HG03575 (cell line): Measurements from ENCODE around the gene IBA57.

Experiments used
- ATAC-seq: cut with Tn5 transposase; IDR thresholded peaks from one replicate; pipeline ENCODE4 v1.9.1; 2021; ENCODE audit not compliant: unreplicated experiment, insufficient number of reproducible peaks, low FRiP score; ENCODE audit errors: extremely low read depth

IBA57 gene

DNA sequence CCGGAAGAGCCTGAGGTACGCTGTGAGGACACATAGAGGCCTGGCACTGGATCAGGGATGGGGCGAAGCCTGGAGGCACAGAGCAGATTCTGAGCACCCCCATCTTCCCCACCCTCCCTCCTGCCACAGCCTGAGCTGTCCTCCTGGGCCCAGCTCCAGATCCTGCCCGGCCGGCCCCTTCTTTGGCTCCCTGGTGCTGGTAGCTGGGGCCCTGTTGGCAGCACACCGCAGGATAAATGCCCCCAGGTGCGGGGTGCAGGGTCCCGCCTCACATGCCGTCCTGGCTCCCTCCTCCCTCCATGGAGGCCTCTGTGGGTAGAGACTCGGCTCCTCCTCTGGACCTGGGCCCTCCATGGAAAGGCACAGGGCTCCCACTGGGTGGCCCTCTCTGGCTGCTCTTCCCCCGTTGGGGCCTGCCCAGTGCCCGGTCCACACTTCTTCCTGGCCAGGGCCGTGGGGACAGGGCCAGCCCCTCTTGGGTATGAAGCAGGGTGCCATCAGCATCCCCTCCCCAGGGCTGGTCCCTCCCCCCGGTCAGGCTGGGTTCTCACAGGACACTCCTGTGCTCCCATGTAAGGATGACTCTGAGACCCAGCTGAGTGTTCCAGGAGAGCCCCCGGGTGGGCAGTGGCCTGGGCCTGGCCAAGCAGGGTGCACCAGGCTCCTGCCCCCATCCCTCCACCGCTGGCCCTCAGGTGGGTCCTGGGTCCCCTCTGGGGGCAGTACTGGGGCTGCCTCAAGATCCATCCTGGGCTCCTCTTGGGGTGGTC, 41.2 kb downstream of the IBA57 start:
- ATAC-seq = no peak

DNA sequence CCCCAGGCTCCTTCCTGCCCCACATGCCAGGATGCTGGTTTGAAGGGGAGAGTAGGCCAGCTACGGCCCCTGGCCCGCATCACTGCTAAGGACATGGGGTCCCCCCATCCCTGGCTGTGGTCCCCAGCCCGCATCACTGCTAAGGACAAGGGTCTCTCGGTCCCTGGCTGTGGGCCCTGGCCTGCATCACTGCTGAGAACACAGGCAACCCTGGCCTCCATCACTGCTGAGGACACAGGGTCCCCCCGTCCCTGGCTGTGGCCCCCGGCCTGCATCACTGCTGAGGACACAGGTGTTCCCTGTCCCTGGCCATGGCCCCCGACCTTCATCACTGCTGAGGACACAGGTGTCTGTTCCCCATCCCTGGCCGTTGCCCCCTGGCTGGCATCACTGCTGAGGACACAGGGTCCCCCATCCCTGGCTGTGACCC, 41.8 kb downstream of the IBA57 start:
- no peak for ATAC-seq

DNA sequence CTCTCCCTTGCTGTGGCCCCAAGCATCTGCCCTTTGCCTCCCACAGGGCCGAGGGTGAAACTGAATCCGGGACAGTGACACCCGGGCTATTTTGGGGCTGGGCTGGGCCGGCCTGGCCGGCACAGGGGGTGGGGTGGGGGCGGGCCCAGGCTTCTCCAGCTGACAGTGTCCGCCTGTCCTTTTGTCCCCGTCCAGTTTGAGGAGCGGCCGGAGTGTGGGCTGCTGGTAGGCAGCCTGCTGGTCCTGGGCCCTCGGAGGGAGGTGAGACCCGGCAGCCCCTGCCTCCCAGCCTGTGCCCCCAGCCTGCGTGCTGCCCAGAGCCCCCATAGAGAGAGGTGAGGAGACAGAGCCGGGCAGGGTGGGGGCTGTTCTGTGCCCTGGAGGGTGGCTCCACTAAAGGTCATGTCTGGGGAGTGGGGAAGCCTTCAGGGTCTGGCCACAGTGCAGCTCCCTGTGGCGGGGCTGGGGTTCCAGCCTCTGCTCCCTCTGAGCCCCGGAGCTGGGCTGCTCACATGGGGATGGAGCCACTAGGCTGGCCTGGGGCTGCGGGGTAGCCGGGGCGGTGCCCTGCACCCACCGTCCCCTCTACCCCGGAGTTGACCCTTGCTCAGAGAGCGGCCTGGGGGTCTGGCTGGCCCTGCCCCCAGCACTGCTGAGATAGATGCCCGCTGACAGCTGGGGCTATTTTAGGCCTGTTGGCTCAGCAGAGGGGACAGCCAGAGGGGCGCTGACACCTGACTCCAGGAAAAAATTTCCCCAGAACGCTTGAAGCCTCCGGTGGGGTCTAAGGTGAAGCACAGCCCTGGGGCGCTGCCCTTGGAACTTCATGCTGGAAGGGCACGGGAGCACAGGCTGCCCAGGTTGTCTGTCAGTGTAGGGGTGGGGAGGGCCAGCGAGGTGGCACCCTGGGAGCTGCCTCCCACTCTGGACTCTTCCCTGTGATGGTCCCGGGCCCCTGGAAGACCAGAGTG, 42.5 kb downstream of the IBA57 start, which contains the start of gene OBSCN:
Gene OBSCN (plus strand): TSS at position 194 of the 971 bp plus-strand sequence. CDS start 3,740 bp downstream, outside the sequence.
- ATAC-seq = no peak

DNA sequence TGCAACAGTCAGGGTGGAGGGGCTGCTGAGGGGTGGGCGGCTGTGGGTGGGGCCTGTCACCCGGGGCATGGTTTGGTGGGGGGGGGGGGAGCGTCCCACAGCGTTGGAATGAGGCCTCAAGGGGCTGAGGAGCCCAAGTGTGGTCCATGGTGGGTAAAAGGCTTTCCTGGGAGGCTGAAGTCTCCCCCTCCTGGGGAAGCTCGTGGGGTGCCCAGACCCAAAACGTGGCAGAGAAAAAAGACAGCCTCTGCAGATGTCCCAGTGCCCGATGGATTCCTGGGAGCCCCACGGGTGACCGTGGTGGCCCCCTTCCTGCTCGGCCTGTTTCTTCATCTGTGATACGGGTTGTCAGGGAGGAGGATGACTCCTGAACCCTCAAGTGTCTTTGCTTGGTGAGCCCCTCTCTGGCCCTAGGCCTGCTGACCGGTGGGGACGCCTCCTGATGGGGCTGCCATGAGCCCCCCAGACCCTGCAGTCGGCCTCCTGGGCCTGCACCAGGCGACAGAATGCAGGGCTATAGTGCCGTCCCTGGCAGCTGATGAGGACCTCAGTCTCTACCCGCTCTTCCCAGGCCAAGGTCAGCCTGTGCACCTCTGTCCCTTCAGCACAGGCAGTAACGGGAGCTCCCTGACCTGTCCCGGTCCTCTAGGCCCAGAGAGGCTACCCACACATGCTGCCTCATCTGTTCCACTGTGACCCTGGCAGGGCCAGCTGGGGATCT, 43.4 kb downstream of the IBA57 start:
- ATAC-seq = no peak

DNA sequence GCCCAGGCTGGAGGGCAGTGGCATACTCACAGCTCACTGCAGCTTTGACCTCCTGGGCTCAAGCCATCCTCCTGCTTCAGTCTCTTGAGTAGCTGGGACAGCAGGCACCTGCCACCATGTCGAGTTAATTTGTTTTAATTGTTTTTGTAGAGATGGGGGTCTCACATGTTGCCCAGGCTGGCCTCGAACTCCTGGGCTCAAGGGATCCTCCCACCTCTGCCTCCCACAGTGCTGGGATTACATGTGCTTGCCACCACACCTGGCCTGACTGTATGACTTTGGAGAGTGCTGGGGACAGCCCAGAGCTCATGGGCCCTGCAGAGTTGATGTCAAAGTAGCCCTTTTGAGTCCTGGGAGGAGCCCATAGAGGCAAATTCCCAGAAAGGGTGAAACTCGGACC, 44.1 kb downstream of the IBA57 start:
- ATAC-seq = no peak

DNA sequence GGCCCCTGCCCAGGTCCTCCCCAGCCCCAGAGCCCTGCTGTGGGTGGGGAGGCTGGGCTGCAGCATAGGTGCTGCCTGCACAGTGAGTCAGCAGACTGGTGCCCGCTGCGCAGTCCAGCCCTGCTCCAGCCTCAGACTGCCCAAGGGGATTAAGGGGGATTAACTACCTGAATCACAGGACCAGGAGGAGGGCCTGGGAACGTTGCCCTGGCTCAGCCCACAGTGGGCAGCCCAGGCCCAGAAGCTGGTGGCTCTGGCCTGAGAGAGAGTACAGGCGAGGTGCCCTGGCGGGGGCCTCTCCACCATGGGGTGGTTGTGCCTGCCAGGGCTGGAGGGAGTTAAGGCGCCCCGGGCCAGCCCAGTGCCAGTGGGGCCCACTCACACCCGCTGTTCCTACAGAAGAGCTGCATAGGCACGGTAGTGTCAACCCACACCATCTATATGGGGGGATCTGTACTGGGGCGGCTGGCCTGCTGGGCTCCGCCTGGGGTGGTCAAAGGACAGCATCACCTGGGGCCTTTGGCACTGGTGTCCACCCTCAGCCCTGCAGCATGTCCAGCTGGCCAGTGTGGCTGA, 44.6 kb downstream of the IBA57 start:
- no peak for ATAC-seq

DNA sequence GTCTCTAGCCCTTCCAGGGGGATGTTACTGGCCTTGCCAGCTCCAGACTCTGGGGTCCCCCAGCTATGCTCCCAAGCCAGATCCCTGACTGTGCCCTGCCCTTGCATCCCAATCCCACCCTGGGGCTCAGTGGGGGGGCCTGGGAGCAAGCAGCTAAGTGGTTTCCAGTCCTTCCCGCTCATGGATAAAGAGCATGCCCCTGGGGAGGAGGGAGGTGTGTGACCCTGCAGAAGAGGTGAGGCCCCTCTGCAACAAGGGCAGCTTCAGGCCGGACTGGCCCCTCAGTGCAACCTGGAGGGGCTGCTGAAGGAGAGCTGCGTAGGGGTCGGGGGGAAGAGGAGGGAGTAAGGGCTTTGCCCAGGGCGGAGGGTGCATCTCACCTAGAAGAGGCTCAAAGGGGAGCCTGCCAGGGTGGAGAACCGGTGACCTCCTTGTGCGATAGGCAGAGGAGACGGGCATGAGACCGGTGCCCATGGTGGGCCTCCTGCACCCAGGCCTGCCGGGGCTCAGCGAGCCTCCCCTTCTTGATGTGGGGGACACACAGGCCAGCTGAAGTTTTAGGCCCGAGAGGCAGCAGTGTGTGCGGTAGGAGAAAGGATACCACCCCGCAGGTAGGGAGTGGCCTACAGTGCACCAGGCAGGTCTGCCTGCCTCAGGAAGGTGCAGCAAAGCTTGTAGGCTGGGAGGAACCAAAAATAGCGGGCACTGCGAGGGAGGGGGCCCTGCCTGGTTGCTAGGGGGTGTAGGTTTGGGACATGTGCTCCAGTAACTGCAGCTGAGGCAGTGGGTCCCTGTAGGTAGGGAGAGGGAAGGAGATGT, 45.3 kb downstream of the IBA57 start:
- ATAC-seq = no peak

DNA sequence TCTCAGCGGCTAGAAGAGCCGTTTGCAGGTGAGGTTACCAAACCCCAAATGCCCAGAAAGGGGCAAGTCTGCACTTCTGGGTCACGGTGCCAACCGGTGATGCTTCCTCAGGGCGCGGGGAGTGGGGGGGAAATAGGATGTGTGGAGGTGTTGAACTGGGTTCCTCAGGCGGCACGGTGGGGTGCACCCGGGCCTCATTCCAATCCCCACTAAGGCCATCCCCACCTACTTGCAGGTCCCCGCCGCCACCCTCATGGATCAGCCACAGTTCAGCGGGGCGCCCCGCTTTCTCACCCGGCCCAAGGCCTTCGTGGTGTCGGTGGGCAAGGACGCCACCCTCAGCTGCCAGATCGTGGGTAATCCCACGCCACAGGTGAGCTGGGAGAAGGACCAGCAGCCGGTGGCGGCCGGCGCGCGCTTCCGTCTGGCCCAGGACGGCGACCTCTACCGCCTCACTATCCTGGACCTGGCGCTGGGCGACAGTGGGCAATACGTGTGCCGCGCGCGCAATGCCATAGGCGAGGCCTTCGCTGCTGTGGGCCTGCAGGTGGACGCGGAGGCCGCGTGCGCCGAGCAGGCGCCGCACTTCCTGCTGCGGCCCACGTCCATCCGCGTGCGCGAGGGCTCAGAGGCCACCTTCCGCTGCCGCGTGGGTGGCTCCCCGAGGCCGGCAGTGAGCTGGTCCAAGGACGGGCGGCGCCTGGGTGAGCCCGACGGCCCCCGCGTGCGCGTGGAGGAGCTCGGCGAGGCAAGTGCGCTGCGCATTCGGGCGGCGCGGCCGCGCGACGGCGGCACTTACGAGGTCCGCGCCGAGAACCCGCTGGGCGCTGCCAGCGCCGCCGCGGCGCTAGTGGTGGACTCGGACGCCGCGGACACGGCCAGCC, 46.2 kb downstream of the IBA57 start:
- no peak for ATAC-seq

DNA sequence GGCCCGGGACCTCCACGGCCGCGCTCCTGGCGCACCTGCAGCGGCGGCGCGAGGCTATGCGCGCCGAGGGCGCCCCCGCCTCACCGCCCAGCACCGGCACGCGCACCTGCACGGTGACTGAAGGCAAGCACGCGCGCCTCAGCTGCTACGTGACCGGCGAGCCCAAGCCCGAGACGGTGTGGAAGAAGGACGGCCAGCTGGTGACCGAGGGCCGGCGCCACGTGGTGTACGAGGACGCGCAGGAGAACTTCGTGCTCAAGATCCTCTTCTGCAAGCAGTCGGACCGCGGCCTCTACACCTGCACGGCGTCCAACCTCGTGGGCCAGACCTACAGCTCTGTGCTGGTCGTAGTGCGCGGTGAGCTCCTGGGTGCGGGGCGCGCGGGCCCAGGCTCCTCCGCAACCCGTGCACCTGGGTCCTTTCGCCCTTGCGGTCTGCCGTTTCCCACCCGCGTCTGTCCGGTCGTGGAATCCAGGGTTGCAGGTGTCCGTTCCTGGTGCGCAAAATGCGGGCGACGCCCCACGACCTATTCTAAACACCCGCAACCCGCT, 46.9 kb downstream of the IBA57 start:
- ATAC-seq = no peak

DNA sequence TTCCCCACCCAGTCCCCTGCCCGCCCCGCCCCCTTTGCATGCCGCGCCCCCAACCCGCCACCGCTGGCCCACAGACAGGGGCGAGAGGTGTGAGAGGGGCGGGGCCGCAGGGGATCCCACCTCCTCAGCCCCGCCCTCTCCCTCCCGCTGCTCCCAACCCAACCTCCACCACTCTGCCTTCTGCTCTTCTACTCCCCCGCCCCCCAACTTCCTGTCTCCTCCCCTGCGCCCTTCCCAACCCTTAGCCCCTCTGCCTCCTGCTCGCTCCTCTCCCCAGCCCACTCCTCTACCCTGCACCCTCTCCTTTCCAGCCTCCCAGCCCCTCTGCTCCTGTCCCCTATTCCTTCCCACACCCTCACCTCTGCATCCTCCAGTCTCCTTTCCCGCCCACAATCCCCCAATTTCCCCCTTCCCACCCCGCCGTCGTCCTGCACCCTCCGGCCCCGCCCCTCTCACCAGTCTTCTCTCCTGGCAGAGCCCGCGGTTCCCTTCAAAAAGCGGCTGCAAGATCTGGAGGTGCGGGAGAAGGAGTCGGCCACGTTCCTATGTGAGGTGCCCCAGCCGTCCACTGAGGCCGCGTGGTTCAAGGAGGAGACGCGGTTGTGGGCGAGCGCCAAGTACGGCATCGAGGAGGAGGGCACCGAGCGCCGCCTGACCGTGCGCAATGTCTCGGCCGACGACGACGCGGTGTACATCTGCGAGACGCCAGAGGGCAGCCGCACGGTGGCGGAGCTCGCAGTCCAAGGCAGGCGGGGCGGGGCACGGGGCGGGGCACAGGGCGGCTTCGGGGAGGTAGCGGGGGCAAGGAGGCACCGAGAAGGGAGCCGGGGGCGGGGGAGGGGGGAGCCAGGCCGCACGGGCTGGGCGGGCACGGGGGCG, 47.6 kb downstream of the IBA57 start:
- ATAC-seq = peak; percentile 49

DNA sequence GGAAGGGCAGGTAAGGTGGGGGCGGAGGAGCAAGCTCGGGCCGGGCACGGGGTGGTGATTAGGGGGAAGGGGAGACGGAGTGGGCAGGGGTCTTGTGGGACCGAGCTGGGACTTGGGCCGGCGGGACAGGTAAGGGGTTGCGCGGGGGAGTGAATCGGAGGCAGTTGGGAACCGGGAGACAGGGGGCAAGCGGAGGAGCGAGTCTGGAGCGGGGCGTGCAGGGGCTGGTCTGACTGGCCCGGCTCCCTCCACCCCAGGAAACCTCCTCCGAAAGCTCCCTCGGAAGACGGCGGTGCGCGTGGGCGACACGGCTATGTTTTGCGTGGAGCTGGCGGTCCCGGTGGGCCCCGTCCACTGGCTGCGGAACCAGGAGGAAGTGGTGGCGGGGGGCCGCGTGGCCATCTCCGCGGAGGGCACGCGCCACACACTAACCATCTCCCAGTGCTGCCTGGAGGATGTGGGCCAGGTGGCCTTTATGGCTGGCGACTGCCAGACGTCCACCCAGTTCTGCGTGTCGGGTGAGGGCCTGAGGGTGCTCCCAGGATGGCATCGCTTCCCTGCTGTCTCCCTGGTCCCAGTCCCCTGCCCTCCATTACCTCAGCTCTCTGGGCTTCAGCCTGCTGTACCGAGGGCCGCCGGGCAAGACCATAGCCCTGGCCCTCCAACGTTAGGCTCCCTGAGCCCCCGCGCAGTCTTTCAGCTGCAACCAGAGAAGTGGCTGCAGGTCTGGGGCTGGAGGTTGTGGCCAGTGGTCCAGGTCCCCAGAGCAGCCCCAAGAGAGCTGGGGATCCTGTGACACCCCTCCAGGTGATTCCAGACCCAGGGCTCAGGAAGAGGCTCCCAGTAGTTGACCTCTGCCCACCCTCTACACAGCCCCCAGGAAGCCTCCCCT, 48.6 kb downstream of the IBA57 start:
- no peak for ATAC-seq

DNA sequence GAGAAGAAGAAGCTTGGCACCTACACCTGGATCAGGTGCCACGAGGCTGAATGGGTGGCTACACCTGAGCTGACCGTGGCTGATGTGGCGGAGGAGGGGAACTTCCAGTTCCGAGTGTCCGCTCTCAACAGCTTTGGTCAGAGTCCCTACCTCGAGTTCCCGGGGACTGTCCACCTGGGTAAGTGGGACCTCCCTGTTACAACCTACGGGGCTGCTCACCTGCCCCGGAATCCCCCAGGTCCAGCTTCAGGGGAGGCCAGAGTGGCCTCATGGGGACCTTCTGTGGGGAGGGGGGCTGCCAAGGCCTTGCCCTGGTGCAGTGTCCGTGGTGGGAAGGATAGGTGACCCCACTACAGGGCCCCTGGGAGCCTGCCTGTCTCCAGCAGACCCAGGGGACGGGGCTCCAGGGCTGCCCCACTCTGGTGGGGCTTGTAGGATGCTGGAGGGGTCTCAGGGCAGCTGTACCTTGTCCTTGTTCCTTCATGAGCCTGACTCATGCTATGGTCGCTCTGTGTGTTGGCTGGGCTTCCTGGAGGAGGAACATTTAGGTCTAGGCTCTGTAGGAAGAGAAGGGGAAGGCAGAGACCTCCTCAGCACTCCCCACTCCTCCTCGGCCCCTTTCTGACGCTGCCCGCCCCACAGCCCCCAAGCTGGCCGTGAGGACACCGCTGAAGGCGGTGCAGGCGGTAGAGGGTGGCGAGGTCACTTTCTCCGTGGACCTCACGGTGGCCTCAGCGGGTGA, 49.5 kb downstream of the IBA57 start:
- ATAC-seq = no peak

DNA sequence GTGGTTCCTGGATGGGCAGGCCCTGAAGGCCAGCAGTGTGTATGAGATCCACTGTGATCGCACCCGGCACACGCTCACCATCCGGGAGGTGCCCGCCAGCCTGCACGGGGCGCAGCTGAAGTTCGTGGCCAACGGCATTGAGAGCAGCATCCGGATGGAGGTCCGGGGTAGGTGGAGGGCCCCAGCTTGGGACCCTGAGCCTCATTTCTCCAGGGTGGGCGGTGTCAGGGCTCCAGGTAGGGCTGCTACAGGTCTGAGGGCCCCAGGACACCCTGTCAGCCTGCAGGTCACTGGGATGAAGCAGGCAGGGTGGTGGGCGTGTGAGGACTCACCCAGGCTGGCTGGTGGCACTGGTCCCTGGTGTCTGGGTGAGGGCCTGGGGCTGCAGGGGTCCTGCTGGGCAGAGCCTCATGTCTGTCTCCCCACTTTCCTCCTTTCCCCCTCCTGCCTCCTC, 50.1 kb downstream of the IBA57 start:
- no peak for ATAC-seq
